Fibroblast of lung (primary cell): Measurements from ENCODE around the gene TCN1.
"Not testable (repeated sequence)": the region's sequence is repeated elsewhere in the genome, so short reads cannot be mapped to it uniquely, and the experiment has no call there.

ENCODE experiments used
- CTCF ChIP-seq, 2 donors: IDR thresholded peaks in 1 of 2; conservative IDR thresholded peaks in 1 of 2; 1 replicate in 1 of 2; 2 replicates in 1 of 2; pipeline ENCODE4 v1.5.1; 2011 to 2012; ENCODE audit warnings: low read length in 2 of 2, control low read depth in 1 of 2, inconsistent platforms in 1 of 2, low read depth in 1 of 2, mild to moderate bottlenecking in 1 of 2
- EZH2 ChIP-seq: IDR thresholded peaks from 2 replicates; pipeline ENCODE4 v1.5.1; 2012; ENCODE audit warnings: low read length, control low read depth, mild to moderate bottlenecking; ENCODE audit errors: missing control alignments

DNA sequence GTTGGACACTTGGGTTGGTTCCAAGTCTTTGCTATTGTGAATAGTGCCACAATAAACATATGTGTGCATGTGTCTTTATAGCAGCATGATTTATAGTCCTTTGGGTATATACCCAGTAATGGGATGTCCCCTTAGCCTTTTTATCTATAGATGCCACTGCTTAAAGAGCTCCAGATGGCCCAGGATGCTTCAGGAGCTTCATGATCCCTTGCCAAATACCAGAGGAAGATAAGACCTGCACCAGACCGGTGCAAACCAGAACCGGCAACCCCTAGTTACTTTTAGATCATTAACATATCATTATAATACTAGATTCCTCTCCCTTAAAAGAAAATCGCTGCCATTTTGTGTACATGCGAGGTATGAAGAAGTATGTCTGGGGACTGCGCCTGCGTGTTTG, 17.8 kb downstream of the TCN1 start:
- not testable (repeated sequence) for TF ChIP-seq CTCF (conservative IDR thresholded peaks at IDR 0.05 in 1 of 2, IDR thresholded peaks at IDR 0.05 in 1 of 2; ENCODE audit: low read depth in 1 of 2, low read length in 2 of 2); EZH2
